Mucosa of descending colon (tissue), 3 donors: ENCODE results near the gene CTPS2. TPM values are rescaled to one million over a fixed set of nuclear protein-coding genes. Genes with fewer than 3 reads are reported as not detected.
"Not testable (repeated sequence)": the region's sequence is repeated elsewhere in the genome, so short reads cannot be mapped to it uniquely, and the experiment has no call there.

ENCODE experiments used
- ATAC-seq: fragments of 200-7000 bp; cut with Tn5 transposase; one replicate; pipeline ENCODE4 v1.9.1; 2020; ENCODE audit warnings: mild to moderate bottlenecking, moderate library complexity
- DNase-seq, 3 donors: peaks; one replicate each; pipeline ENCODE4 v3.0.0-alpha.2; 2020
- H3K36me3 ChIP-seq: fragments of 200-600 bp; one replicate; pipeline ENCODE4 v1.8.0; 2021; ENCODE audit warnings: low read depth, mild to moderate bottlenecking
- H3K4me1 ChIP-seq: fragments of 200-600 bp; one replicate; pipeline ENCODE4 v1.8.0; 2021; ENCODE audit warnings: low read depth, mild to moderate bottlenecking
- H3K4me3 ChIP-seq: fragments of 200-600 bp; one replicate; pipeline ENCODE4 v1.8.0; 2021; ENCODE audit warnings: mild to moderate bottlenecking
- H3K9me3 ChIP-seq: fragments of 200-600 bp; one replicate; pipeline ENCODE4 v1.8.0; 2021; ENCODE audit warnings: mild to moderate bottlenecking
- intact Hi-C, 2 donors: fragments of 100-400 bp; cut with DNase I in 1 of 2; cut with micrococcal nuclease in 1 of 2; formaldehyde crosslinking; loops; one replicate each; pipeline versions ENCODE4 v1.11.0 to v1.11.1; 2022; cut with DNase I, micrococcal nuclease
- total RNA-seq, 3 donors: library from RNA; stranded (reverse); fragmentation: NEBNext Ultra II Directional in 2 of 3; extraction: Animal tissue kit (Norgen Biotek cat#: 25700) in 2 of 3; gene quantifications; one replicate each; pipeline versions ENCODE4 v1.2.1 to v1.2.4, GENCODE V29; 2021 to 2023
- TF ChIP-seq, protein P1 (sequence below): fragments of 200-600 bp; IDR thresholded peaks from one replicate; pipeline ENCODE4 v1.8.0; 2022; ENCODE audit warnings: antibody characterized with exemption, mild to moderate bottlenecking
- donor health status: DM: no; HTN: no; CAD: no; lungs with moderate emphysema.
- donor health status: DM: no; HTN: no; CAD: no.
- donor health status: DM: no; HTN: yes; CAD: no.

CTPS2 gene
- total RNA-seq, 3 donors from 2014 or later = 15.0 to 19.0 (median 16.0) TPM

- Histone ChIP-seq H3K9me3 (no peaks in the 10 kb centered on the region), H3K36me3 (no peaks in the 10 kb centered on the region), H3K4me1 (no peaks in the 10 kb centered on the region), H3K4me3 (no peak overlapping the region)
- intact Hi-C loops = no loop called here
- TF ChIP-seq, protein P1, sequence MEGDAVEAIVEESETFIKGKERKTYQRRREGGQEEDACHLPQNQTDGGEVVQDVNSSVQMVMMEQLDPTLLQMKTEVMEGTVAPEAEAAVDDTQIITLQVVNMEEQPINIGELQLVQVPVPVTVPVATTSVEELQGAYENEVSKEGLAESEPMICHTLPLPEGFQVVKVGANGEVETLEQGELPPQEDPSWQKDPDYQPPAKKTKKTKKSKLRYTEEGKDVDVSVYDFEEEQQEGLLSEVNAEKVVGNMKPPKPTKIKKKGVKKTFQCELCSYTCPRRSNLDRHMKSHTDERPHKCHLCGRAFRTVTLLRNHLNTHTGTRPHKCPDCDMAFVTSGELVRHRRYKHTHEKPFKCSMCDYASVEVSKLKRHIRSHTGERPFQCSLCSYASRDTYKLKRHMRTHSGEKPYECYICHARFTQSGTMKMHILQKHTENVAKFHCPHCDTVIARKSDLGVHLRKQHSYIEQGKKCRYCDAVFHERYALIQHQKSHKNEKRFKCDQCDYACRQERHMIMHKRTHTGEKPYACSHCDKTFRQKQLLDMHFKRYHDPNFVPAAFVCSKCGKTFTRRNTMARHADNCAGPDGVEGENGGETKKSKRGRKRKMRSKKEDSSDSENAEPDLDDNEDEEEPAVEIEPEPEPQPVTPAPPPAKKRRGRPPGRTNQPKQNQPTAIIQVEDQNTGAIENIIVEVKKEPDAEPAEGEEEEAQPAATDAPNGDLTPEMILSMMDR = no peak
- ATAC-seq (peak; percentile 91), DNase-seq (no peak)
These were observed 108.6 kb downstream of the CTPS2 start for GRCh38 chrX:16603822-16604221.

- intact Hi-C loops = not testable (repeated sequence)
These were observed 109.2 kb downstream of the CTPS2 start for GRCh38 chrX:16603235-16603634.

GRCh38 chrX:16601885-16602284 is 110.6 kb downstream of the CTPS2 start:
- ATAC-seq (no peak), DNase-seq (no peak)
- TF ChIP-seq, protein P1 = no peak
- Histone ChIP-seq H3K4me1 (no peaks in the 10 kb centered on the region), H3K4me3 (no peak overlapping the region), H3K9me3 (no peaks in the 10 kb centered on the region), H3K36me3 (no peaks in the 10 kb centered on the region)
- intact Hi-C loops = no loop called here

More at GRCh38 chrX:16603235-16603634, 109.2 kb downstream of the CTPS2 start:
- ATAC-seq, H3K4me3 ChIP-seq, H3K36me3 ChIP-seq, H3K9me3 ChIP-seq, H3K4me1 ChIP-seq, DNase-seq: not testable (repeated sequence)

- ATAC-seq (no peak), DNase-seq (no peak)
- Histone ChIP-seq H3K4me3 (no peak overlapping the region), H3K36me3 (no peaks in the 10 kb centered on the region), H3K4me1 (no peaks in the 10 kb centered on the region), H3K9me3 (no peaks in the 10 kb centered on the region)
- TF ChIP-seq, protein P1 = no peak
- intact Hi-C loops = no loop called here
These were observed 118.0 kb downstream of the CTPS2 start for GRCh38 chrX:16594490-16594889.

DNA sequence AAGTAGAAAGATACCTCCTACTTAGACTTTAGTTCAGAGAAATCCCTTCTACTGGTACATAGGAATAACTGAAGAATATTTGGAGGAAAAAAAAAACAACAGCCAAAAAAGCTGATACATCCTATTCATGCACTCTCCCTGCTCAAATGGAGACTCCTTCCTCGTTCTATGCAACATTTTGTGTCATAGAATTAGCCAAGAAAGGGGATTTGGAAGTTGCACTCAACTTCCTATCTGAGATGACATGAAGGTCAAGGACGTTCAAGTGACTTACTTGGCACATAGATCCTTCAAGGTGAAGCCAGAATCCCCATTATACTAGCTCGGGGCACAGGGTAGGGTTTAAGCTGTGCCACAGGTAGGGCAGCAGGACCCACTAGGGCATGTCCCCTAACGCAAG is 118.7 kb downstream of the CTPS2 start:
- TF ChIP-seq, protein P1 = no peak
- ATAC-seq = no peak

GRCh38 chrX:16592194-16592770 is 120.2 kb downstream of the CTPS2 start:
- no peak for ATAC-seq
- intact Hi-C loops = no loop called here
- H3K36me3 ChIP-seq = no peaks in the 10 kb centered on the region
- TF ChIP-seq, protein P1 = no peak
- H3K9me3 ChIP-seq = no peaks in the 10 kb centered on the region
- H3K4me1 ChIP-seq = no peaks in the 10 kb centered on the region
- H3K4me3 ChIP-seq = no peak overlapping the region
- no peak for DNase-seq

More for the DNA sequence above, 118.7 kb downstream of the CTPS2 start:
- no peaks in the 10 kb centered on the region for H3K4me1 ChIP-seq
- no peaks in the 10 kb centered on the region for H3K36me3 ChIP-seq
- DNase-seq = no peak
- no peak overlapping the region for H3K4me3 ChIP-seq
- intact Hi-C loops = no loop called here
- H3K9me3 ChIP-seq = no peaks in the 10 kb centered on the region
